ELF-1 (cell line): ENCODE results near the gene CPAMD8.

Source experiments
- DNase-seq: peaks from one replicate; pipeline ENCODE4 v3.0.0-alpha.2; 2016; ENCODE audit warnings: low read depth, low spot score

The CPAMD8 gene

DNA sequence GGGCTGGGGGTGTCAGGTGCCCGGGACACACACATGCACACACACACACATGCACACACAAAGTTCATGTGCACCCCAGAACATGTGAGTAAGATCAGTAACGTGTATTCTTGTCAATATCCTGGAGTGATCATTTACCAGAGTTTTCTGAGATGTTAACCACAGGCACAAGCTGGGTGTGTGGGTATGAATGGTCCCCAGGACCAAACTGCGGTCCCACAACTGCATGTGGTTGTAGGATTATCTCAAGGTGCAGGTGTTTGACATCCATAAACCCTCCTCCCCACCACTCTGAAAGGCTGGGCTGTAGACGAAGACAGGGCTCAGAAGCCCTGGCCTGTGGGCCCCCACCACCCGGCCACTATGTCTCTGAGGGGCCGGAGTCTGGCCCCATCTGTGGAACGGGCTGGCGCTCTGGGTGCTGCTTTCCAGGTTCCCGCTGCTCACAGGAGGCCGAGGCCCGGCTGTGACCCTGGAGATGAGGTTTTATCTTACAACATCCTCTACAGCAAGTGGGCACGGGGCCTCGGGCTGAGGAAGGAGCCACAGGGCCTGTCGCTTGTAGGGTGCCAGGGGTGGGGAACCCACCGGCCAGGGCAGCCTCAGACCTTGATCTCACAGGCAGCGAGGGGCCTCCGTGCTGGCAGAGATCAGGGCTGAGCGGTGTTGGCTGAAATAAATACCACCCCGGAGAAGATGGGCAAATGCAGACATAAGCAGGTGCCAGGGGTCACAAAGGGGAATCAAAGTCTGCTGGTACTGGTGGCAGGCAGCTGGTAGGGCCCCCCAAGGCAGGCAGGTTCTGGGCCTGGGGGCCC, 133.5 kb downstream of the CPAMD8 start:
- DNase-seq: no peak

DNA sequence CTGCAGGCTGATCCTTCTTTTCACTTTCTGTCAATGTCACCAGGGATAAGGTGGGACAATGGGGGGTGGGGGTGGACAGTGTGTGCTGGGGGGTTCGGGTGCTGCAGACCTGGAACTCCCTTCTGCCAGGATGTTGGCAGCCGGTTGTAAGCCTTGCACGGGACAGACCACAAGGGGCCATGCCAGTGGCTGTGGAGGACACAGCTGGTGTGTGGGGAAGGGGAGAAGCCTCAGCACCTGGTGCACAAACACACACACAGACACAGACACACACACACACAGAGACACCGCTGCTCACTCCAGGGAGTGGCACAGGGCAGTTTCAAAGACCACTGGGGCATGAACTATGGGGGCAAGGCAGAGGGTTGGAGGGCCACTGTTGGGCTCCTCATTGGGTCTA, 134.2 kb downstream of the CPAMD8 start:
- no peak for DNase-seq

DNA sequence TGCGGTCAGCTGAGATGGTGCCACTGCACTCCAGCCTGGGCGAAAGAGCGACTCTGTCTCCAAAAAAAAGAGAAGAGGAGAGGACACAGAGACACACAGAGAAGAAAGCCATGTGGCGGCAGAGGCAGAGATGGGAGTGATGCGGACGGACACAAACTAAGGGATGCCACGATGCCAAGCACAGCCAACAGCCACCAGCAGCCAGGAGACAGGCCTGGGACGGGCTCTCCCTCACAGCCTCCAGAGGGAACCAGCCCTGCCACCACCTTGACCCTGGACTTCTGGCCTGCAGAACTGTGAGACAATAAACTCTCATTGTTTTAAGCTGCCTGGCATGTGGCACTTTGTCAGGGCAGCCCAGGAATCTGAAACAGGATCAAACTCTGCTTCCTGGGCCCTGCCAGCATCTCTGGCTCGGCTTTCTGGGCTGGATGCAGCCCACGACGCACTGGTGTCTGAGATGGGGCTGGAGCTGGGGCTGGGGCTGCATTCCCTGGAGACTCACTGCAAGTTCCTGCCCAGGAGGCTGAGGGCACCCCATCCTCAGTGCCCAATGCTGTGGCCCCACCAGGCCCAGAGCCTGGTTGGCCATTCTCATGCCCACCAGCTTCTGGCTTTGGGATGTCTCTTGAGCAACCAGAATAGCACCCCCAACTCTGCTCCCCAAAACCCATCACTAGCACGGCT, 134.8 kb downstream of the CPAMD8 start:
- no peak for DNase-seq

DNA sequence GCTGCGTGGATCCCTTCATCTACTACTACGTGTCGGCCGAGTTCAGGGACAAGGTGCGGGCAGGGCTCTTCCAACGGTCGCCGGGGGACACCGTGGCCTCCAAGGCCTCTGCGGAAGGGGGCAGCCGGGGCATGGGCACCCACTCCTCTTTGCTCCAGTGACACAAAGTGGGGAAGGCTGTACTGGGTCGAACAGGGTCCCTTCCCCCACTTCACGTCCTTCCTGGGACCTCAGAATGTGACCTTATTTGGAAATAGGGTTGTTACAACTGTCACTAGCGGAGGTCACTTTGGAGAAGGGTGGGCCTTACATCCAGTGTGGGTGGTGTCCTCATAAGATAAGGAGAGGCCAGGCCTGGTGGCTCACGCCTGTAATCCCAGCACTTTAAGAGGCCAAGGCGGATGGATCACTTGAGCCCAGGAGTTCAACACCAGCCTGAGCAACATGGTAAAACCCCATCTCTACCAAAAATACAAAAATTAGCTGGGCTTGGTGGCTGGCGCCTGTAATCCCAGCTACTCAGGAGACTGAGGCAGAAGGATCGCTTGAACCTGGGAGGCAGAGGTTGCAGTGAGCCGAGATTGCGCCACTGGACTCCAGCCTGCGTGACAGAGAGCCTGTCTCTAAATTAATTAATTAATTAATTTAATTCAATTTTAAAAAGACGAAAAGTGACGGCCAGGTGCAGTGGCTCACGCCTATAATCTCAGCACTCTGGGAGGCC, 136.0 kb downstream of the CPAMD8 start:
- no peak for DNase-seq

DNA sequence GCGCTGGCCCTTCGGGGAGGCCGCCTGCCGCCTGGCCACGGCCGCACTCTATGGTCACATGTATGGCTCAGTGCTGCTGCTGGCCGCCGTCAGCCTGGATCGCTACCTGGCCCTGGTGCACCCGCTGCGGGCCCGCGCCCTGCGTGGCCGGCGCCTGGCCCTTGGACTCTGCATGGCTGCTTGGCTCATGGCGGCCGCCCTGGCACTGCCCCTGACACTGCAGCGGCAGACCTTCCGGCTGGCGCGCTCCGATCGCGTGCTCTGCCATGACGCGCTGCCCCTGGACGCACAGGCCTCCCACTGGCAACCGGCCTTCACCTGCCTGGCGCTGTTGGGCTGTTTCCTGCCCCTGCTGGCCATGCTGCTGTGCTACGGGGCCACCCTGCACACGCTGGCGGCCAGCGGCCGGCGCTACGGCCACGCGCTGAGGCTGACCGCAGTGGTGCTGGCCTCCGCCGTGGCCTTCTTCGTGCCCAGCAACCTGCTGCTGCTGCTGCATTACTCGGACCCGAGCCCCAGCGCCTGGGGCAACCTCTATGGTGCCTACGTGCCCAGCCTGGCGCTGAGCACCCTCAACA, 136.6 kb downstream of the CPAMD8 start:
- DNase-seq: no peak

DNA sequence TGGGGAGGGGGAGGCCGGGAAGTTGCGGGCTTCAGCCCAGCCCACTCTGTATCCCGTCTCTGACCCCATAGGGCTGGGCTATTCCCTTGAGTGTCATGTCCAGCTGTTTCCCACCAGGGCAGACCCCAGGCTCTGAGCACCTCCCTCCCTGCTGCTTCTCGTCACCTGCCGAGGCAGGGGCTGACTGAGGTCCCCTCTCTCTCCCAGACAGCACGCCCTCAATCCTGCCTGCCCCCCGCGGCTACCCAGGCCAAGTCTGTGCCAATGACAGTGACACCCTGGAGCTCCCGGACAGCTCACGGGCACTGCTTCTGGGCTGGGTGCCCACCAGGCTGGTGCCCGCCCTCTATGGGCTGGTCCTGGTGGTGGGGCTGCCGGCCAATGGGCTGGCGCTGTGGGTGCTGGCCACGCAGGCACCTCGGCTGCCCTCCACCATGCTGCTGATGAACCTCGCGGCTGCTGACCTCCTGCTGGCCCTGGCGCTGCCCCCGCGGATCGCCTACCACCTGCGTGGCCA, 137.2 kb downstream of the CPAMD8 start:
- no peak for DNase-seq

DNA sequence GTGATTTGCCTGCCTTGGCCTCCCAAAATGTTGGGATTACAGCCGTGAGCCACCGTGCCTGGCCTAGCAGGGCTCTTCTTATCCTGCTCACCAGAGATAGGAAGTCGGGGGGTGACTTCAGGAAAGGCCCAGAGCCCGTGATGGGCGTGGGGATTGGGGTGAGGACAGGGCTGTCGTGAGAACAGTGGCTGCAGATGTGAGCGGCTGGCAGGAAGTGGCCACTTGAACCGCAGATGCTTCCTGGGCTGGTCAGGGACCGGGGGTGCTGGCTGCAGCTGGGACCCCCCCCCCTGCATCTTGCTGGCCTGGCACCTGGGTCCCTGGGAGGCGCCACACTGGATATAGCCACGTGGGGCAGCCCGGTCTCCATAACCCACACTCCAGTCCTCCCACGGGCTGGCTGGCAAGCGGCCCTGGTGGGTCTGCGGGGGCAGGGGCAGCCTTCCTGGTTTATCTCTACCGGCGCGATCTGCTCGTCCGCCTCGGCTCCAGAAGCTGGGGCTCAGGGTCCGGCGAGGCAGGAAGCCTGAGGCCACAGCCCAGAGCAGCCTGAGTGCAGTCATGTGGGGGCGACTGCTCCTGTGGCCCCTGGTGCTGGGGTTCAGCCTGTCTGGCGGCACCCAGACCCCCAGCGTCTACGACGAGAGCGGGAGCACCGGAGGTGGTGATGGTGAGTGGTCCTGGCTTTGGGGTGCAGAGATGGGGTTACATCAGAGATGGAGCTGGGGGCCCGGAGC, 137.8 kb downstream of the CPAMD8 start, which contains the start of gene F2RL3:
TSS of gene F2RL3 (plus strand) at position 371 of the 737 bp plus-strand sequence. CDS start at position 562, 191 bp downstream.
- DNase-seq: no peak

DNA sequence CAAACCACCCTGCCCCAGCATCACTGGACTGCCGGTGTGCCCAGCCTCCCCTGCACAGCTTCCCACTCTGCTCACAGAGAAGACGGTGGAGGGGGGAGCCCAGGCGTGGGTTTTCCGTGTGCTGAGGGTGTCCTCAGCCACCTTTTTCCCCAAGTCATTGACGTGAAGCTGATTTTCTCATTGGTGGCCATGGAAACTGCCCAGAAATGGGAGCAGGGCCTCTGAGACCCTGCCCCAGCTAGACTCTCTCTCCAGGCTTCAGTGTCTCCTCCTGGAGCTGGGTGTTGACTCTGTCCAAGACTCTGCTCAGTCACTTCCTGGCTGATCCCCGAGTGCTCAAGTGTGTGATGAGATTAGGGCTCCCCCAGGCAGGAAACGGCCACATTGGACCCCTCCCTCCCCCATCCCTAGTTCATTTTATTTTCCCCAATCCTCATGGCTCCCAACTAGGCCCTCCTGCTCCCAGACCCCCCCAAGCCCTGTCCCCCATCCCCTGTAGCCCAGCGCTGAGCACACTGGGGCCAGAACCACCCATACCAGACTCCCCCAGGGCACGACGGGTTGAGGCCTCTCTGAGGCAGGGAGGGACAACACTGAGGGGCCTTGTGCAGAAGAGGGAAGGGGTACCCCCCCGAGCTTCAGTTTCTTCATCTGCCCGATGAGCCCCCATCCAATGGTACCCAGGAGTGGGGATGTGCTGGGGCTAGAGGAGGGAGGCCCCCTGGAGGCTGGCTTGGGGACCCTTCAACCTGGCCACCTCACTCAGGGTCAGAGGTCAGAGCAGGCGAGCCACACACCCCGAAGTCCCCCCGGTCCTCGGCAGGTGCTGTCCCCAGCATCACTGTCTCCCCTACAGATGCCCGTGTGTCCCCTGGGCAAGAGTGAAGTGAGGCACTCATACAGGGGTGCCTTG, 139.0 kb downstream of the CPAMD8 start:
- no peak for DNase-seq

DNA sequence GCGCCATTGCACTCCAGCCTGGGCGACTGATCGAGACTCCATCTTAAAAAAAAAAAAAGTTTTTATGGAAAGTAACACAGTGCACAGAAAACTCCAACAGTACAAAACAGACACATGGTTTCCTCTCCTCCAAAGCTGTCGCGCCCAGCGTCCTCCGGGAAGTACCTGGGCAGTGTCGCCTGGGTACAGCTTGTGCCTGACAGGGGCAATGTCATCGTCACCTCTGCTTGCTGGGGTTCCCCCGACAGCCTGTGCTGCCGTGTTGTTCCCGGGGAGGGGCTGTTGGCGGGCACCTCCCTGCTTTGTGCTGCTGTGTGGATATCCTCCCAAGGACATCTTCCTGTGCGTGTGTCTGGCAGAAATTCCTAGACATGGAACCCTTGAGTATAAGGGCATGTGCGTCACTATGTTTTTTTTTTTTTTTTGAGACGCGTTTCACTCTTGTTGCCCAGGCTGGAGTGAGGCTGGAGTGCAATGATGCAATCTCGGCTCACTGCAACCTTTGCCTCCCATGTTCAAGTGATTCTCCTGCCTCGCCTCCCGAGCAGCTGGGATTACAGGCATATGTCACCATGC, 140.2 kb downstream of the CPAMD8 start:
- no peak for DNase-seq

DNA sequence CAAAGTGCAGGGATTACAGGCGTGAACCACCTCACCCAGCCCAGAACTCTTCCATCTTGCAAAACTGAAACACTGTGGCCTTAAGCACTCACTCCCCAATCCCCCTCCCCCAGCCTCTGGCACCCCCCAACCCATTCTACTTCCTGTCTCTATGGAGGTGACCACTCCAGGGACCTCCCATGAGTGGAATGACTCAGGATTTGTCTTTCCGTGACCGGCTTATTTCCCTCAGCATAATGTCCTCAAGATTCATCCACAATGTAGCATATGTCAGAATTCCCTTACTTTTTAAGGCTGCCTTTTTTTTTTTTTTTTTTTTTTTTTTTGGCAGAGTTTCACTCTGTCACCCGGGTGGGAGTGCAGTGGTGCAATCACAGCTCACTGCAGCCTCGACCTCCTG, 141.4 kb downstream of the CPAMD8 start:
- no peak for DNase-seq

DNA sequence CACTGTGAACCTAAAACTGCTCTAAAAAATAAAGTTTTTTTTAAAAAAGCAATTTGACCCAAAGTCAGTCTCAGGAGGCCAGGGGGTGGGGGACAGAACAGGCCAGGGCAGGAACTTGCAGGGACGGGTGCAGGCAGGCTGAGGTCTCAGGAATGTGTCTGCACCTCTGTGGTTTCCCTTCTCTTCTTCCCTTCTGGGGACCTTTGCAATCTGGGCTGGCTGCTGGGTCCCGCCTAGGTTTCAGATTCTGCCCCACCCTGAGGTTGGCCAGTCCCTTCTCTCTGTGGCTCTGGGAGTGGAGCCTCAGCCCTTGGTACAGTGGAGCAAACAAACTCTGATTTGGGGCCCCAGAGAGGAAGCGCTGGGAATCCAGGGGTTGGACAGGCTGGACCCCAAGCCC, 143.1 kb downstream of the CPAMD8 start:
- DNase-seq: no peak

DNA sequence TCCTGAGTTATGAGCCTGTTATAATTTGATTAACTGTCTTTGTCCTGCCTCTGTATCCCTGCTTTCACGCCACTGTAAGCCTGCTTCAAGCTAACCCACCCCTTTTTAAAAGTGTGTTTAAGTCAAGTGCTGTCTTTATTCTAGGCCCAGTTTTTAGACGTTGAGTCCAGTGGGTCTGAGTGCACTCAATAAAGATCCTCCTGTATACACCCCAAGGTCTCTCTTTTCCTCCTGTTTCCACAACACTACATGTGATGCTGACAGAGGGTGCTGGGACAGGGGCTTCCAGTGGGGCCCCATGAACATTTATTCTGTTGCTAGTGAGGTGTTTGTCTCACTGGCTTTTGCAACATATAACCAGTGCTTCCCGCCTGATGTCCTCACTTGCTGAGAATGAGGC, 144.5 kb downstream of the CPAMD8 start:
- no peak for DNase-seq

DNA sequence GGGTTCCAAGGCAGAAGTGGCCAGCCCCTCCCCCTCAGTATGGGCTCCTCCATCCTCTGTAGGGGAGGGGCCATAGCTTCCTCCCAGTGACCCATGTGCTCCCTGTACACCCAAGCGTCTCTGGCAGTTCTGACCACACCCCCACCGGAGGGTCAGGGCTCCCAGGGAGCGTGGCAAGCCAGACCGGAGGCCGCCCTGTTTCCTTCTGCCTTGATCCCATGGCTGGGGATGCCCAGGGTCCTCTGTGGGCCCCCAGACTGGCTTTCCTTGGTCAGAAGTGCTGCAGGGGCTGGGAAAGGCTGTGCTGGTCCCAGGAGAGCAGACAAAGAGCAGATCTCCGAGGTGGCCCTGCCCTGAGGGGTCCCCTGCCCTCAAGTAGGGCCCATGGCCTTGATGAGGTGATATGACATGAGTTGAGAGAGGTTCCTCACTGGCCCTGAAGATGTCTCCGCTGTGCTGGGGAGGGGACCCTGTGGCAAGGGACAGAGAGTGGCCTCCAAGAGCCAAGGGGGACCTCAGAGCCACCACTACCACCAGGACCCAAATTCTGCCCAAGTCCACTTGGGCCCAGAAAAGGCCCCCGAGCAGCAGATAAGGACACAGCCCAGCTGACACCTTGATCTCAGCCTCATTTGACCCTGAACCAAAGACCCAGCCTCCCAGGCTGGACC, 145.6 kb downstream of the CPAMD8 start:
- DNase-seq: no peak

DNA sequence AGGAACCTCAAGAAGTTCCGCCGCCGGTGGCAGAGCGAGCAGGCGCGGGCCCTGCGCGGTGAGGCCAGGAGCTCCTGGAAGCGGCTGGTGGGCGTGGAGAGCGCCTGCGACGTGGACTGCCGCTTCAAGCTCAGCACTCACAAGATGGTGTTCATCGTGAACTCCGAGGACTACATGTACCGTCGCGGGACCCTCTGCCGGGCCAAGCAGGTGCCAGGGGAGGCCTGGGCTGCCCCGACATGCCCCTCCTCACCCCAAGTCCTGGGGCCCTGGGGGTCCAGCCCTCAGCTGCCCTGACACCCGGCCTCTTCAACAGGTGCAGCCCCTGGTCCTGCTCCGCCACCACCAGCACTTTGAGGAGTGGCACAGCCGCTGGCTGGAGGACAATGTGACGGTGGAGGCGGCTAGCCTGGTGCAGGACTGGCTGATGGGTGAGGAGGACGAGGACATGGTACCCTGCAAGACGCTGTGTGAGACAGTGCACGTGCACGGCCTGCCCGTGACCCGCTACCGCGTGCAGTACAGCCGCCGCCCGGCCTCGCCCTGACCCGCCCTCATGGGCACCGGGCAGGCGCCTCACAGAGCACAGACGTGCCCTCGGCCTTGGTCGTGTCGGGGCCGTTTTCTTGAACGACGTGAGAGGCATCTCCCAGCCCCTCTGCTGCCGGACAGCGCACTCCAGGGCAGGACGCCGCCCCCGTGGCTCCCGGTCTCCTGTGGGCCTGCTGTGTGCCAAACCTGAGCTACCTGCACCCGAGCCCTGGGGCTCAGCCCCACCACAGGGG, 148.2 kb downstream of the CPAMD8 start:
- DNase-seq: no peak

DNA sequence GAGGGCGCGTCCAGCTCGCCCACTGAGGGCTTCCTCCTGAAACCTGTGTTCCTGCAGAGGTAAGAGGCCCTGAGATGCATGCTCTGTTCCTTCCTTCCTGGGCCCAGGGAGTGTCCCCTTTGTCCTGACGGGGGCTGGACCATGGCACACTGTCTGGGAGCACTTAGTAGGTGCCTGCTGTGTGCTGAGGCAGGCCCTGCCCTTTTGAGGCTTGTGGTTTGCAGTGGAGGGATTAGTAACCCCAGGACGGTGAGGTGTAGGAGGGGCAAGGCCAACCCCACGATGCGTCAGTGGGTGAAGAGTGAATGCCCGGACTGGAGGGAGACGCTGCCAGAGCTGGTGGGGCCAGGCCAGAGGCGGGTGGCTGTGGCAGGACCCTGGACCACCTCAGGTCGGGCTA, 149.0 kb downstream of the CPAMD8 start:
- no peak for DNase-seq

DNA sequence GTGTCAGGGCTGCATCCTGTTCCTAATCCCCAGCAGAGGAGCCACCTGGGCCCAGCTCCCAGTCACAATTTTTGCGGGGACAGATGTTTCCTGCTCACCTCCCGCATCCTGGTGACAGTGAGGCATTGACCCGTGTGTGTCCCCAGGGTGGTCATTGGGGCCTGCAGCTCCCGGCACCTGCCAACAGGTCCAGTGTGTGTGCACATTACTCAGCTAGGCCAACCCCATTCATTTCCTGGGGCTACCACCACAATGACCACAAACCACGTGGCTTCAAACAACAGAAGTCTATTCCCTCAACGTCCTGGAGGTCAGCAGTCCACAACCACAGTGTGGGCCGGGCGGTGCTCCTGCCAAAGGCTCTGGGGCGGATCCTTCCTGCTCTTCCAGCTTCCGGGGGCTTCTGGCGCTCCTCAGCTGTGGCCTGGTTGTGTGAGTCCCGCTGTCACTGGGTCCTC, 149.7 kb downstream of the CPAMD8 start:
- DNase-seq: no peak

DNA sequence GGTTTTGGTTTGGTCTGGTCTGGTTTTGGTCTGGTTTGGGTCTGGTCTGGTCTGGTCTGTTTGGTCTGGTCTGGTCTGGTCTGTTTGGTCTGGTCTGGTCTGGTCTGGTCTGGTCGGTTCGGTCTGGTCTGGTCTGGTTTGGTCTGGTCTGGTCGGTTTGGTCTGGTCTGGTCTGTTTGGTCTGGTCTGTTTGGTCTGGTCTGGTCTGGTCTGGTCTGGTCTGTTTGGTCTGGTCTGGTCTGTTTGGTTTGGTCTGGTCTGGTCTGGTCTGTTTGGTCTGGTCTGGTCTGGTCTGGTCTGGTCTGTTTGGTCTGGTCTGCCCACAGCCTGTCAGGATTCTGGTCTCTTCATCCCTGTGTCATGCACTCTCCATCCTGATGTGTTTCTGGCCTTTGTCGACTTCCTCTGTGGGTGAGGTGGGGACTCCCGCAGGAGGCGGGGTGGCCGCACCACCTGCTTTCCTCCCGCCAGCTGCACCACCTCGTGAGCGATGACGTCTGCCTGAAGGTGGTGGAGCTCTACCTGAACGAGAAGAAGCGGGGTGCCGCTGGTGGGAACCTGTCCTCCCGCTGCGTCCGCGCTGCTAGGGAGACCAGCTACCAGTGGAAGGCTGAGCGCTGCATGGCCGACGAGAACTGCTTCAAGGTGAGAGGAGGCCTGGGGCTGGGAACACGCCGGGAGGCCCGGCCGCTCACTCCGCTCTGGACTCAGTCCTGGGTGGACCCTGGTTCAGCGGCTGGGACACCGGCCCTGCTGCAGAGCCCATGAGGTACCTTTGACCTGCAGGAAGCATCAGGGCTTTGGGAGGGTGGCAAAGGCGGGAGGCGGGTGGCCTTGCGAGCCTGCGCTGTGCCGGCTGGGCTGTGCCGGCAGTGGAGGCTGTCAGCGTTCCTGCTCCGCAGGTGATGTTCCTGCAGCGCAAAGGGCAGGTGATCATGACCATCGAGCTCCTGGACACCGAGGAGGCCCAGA, 150.7 kb downstream of the CPAMD8 start:
- DNase-seq: no peak
